Chondrocyte (in vitro differentiated cells): ENCODE results near the gene HNRNPL. TPM values are rescaled to one million over a fixed set of nuclear protein-coding genes. Genes with fewer than 3 reads are reported as not detected.
"Not testable (repeated sequence)": the region's sequence is repeated elsewhere in the genome, so short reads cannot be mapped to it uniquely, and the experiment has no call there.

Source experiments
- DNase-seq: peaks from one replicate; pipeline ENCODE4 v3.0.0; 2021; ENCODE audit warnings: mixed read lengths, low spot score
- H3K27ac Mint-ChIP-seq: one replicate; pipeline ENCODE4 v1.8.0; 2021; ENCODE audit warnings: mild to moderate bottlenecking, moderate library complexity, mixed read lengths; ENCODE audit not compliant: unreplicated experiment
- H3K27me3 Mint-ChIP-seq: 2 replicates; pipeline ENCODE4 v1.8.0; 2021; ENCODE audit warnings: low read depth, mixed read lengths
- H3K36me3 Mint-ChIP-seq: 2 replicates; pipeline ENCODE4 v1.8.0; 2021; ENCODE audit warnings: low read depth, mixed read lengths
- H3K4me1 Mint-ChIP-seq: 2 replicates; pipeline ENCODE4 v1.8.0; 2021; ENCODE audit warnings: low read depth, mild to moderate bottlenecking, mixed read lengths
- H3K4me3 Mint-ChIP-seq: one replicate; pipeline ENCODE4 v1.8.0; 2021; ENCODE audit warnings: mild to moderate bottlenecking, moderate library complexity, mixed read lengths; ENCODE audit not compliant: unreplicated experiment
- H3K9me3 Mint-ChIP-seq: 2 replicates; pipeline ENCODE4 v1.8.0; 2021; ENCODE audit warnings: low read depth, mixed read lengths
- CTCF ChIP-seq: fragments of 200-600 bp; sonication (generic); IDR thresholded peaks from 2 replicates; pipeline ENCODE4 v1.5.0; 2021; ENCODE audit warnings: antibody characterized with exemption, mild to moderate bottlenecking, moderate library complexity
- total RNA-seq: library from RNA; stranded (reverse); gene quantifications from 3 replicates; pipeline ENCODE4 v1.2.1, GENCODE V29; 2021

The HNRNPL gene
- total RNA-seq, 1 donor from 2014 or later: 214 TPM

GRCh38 chr19:38799104-38799503, 50.7 kb downstream of the HNRNPL start:
- Mint-ChIP-seq H3K27me3 (no peaks in the 10 kb centered on the region), H3K27ac (peak overlapping the region; percentile 37), H3K9me3 (peaks cover 3% of the 10 kb centered on the region), H3K36me3 (no peaks in the 10 kb centered on the region), H3K4me3 (no peak overlapping the region), H3K4me1 (peaks cover 6% of the 10 kb centered on the region)
- DNase-seq: no peak
- TF ChIP-seq CTCF: no peak

- H3K27ac Mint-ChIP-seq, H3K27me3 Mint-ChIP-seq, DNase-seq, H3K36me3 Mint-ChIP-seq, H3K9me3 Mint-ChIP-seq, H3K4me3 Mint-ChIP-seq: not testable (repeated sequence)
- H3K4me1 Mint-ChIP-seq: peaks cover 16% of the 10 kb centered on the region
Measured at GRCh38 chr19:38797781-38798180, 52.0 kb downstream of the HNRNPL start.

GRCh38 chr19:38796154-38796553, 53.6 kb downstream of the HNRNPL start:
- H3K27ac Mint-ChIP-seq: no peak overlapping the region
- no peaks in the 10 kb centered on the region for H3K36me3 Mint-ChIP-seq
- peaks cover 17% of the 10 kb centered on the region for H3K4me1 Mint-ChIP-seq
- H3K9me3 Mint-ChIP-seq: peaks cover 3% of the 10 kb centered on the region
- no peak for TF ChIP-seq CTCF
- H3K27me3 Mint-ChIP-seq: no peaks in the 10 kb centered on the region
- no peak for DNase-seq
- H3K4me3 Mint-ChIP-seq: no peak overlapping the region

- no peak for TF ChIP-seq CTCF
- H3K4me3 Mint-ChIP-seq: no peak overlapping the region
- H3K27ac Mint-ChIP-seq: no peak overlapping the region
- H3K9me3 Mint-ChIP-seq: peaks cover 3% of the 10 kb centered on the region
- H3K36me3 Mint-ChIP-seq: no peaks in the 10 kb centered on the region
- peaks cover 17% of the 10 kb centered on the region for H3K4me1 Mint-ChIP-seq
- no peaks in the 10 kb centered on the region for H3K27me3 Mint-ChIP-seq
- DNase-seq: no peak
Measured at GRCh38 chr19:38795549-38795948, 54.2 kb downstream of the HNRNPL start.

DNA sequence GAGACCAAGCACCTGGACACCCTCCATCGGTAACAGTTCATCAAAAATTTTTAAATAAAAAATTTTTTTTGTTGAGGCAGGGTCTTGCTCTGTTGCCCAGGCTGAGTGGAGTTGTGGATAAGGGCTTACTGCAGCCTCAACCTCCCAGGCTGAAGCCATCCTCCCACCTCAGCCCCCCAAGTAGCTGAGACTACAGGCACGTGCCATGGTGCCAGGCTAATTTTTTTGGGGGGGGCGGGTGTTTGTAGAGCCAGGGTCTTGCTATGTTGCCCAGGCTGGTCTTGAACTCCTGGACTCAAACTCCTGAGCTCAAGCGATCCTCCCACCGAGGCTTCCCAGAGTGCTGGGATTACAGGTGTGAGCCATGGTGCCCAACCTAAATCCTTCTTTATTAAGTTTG, 56.1 kb downstream of the HNRNPL start:
- Mint-ChIP-seq H3K9me3 (peaks cover 3% of the 10 kb centered on the region), H3K4me1 (peaks cover 12% of the 10 kb centered on the region), H3K4me3 (no peak overlapping the region), H3K27ac (no peak overlapping the region), H3K36me3 (no peaks in the 10 kb centered on the region), H3K27me3 (no peaks in the 10 kb centered on the region)
- DNase-seq: no peak
- no peak for TF ChIP-seq CTCF

- Mint-ChIP-seq H3K9me3 (peaks cover 3% of the 10 kb centered on the region), H3K4me1 (peaks cover 12% of the 10 kb centered on the region), H3K4me3 (no peak overlapping the region), H3K27ac (peak overlapping the region; percentile 78), H3K27me3 (no peaks in the 10 kb centered on the region), H3K36me3 (no peaks in the 10 kb centered on the region)
- no peak for DNase-seq
- no peak for TF ChIP-seq CTCF
Measured at GRCh38 chr19:38793177-38793576, 56.6 kb downstream of the HNRNPL start.
